GM03348 (cell line): Measurements from ENCODE around the gene WBP1L.
"Not testable (repeated sequence)": the region's sequence is repeated elsewhere in the genome, so short reads cannot be mapped to it uniquely, and the experiment has no call there.

Experiments used
- DNase-seq: peaks from one replicate; pipeline ENCODE4 v3.0.0; 2012; ENCODE audit warnings: low spot score

WBP1L gene

GRCh38 chr10:102723989-102724388 is 19.8 kb upstream of the WBP1L start:
- DNase-seq, result no peak

GRCh38 chr10:102726274-102726673 is 17.5 kb upstream of the WBP1L start:
- DNase-seq, result peak; percentile 24

- no peak for DNase-seq
These were observed 16.5 kb upstream of the WBP1L start for GRCh38 chr10:102727037-102727818.

- peak; percentile 89 for DNase-seq
These were observed 14.4 kb upstream of the WBP1L start for GRCh38 chr10:102729029-102730026.

- DNase-seq, result no peak
These were observed 12.4 kb upstream of the WBP1L start for GRCh38 chr10:102731222-102731800.

- no peak for DNase-seq
These were observed 11.1 kb upstream of the WBP1L start for GRCh38 chr10:102732661-102733060.

GRCh38 chr10:102735065-102735562 is 8.6 kb upstream of the WBP1L start:
- DNase-seq, result no peak

- no peak for DNase-seq
These were observed 5.0 kb upstream of the WBP1L start for GRCh38 chr10:102738692-102739121.

- no peak for DNase-seq
These were observed 3.5 kb upstream of the WBP1L start for GRCh38 chr10:102740229-102740628.

GRCh38 chr10:102741726-102742237 is 2.0 kb upstream of the WBP1L start:
- DNase-seq, result no peak

GRCh38 chr10:102742313-102742712 is 1.4 kb upstream of the WBP1L start:
- DNase-seq, result not testable (repeated sequence)

GRCh38 chr10:102743078-102743587 is 615 bp upstream of the WBP1L start:
- DNase-seq, result no peak

- DNase-seq, result peak; percentile 24
These were observed 765 bp downstream of the WBP1L start for GRCh38 chr10:102744374-102745051.

- no peak for DNase-seq
These were observed 1.4 kb downstream of the WBP1L start for GRCh38 chr10:102745157-102745556.

- DNase-seq, result peak; percentile 81
These were observed 8.7 kb downstream of the WBP1L start for GRCh38 chr10:102752266-102752930.

- DNase-seq, result peak; percentile 55
These were observed 9.4 kb downstream of the WBP1L start for GRCh38 chr10:102752934-102753664.

GRCh38 chr10:102753718-102754117 is 10.0 kb downstream of the WBP1L start:
- peak; percentile 56 for DNase-seq

GRCh38 chr10:102757323-102757722 is 13.6 kb downstream of the WBP1L start:
- no peak for DNase-seq

- DNase-seq, result no peak
These were observed 14.6 kb downstream of the WBP1L start for GRCh38 chr10:102758240-102758932.
